ENCODE data around the gene HS6ST2.
"Not testable (repeated sequence)": the region's sequence is repeated elsewhere in the genome, so short reads cannot be mapped to it uniquely, and the experiment has no call there.

HS6ST2 gene

DNA sequence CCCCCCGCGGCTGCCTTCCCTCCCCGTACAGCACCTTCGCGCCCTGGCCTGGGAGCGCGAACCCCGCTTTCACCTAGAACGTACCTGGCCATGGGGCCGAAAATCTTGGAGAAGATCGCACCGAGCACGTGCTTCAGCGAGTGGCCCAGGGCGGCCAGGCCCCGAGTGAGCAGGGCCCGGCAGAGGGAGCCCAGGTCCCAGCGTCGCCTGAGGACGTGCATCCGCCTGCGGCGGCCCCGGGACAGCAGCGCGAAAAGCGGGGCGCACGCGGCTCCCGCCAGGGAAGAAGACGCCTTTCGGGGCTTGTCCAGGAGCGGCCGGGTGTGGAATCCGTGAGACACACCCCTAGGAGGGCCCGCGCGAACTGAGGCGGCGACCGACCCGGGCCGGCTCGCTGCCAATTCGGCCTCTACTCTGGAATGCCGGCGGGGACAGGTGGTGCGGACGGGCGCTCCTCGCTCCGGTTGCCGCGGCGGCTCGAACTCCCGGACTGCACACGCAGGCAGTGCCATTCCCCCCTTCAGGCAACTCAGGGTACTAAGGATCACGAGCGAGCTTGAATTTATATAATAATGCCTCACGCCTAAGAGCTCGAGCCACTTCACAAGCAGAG, at the start of gene HS6ST2:
TSS of gene HS6ST2 (minus strand) at position 539 of the 613 bp plus-strand sequence.
- no peak for DNase-seq

GRCh38 chrX:133007458-133007857, 49.0 kb upstream of the HS6ST2 start:
- DNase-seq = no peak

GRCh38 chrX:133005616-133006015, 47.2 kb upstream of the HS6ST2 start:
- no peak for DNase-seq

GRCh38 chrX:133005042-133005441, 46.6 kb upstream of the HS6ST2 start:
- DNase-seq = no peak

- DNase-seq = no peak
Measured at GRCh38 chrX:132999209-132999608, 40.8 kb upstream of the HS6ST2 start.

- no peak for DNase-seq
Measured at GRCh38 chrX:132990835-132991234, 32.4 kb upstream of the HS6ST2 start.

DNA sequence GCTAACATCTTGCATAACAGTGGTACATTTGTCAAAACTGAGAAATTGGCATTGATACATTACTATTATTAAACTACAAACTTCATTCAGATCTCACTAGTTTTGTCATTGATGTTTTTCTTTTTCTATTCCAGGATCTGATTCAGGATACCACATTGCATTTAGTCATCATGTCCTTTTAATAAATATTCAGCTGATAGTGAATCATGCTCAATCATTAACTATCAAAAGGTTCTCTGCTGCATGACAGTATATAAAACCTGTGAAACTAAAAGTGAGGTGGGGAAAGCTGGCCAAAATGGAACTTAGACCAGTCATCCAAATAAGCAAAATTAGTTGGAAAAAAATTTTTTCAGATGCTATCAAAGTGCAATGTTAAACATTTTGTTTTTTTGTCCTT, 28.1 kb upstream of the HS6ST2 start:
- no peak for DNase-seq

GRCh38 chrX:132984058-132984650, 25.7 kb upstream of the HS6ST2 start:
- no peak for DNase-seq

DNA sequence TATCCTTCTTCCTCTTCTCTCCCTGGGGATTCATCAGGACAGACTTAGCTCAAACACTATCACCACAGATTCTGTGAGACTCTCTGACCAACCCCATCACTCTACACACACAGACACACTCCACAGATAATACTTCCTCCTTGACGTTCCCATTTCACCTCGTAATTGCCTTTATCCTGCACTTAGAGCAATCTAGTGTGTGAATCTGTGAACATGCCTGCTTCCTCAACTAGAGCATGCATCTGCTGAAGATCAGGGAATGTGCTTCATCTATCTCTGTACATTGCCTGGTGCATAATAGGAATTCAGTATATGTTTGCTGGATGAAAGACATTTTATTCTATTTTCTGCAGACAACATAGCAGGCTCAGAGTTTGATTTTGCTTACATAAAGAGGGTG, 25.1 kb upstream of the HS6ST2 start:
- no peak for DNase-seq

DNA sequence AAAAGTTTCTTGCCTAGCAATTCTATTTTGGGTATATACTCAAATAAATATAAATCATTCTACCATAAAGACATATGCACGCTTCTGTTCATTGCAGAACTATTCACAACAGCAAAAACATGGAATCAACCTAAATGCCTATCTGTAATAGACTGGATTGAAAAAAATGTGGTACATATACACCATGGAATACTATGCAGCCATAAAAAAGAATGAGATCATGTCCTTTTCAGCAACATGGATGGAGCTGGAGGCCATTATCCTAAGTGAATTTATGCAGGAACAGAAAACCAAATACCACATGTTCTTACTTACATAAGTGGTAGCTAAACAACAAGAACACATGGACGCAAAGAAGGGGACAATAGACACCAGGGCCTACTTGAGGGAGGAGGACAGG, 21.6 kb upstream of the HS6ST2 start:
- DNase-seq = not testable (repeated sequence)

DNA sequence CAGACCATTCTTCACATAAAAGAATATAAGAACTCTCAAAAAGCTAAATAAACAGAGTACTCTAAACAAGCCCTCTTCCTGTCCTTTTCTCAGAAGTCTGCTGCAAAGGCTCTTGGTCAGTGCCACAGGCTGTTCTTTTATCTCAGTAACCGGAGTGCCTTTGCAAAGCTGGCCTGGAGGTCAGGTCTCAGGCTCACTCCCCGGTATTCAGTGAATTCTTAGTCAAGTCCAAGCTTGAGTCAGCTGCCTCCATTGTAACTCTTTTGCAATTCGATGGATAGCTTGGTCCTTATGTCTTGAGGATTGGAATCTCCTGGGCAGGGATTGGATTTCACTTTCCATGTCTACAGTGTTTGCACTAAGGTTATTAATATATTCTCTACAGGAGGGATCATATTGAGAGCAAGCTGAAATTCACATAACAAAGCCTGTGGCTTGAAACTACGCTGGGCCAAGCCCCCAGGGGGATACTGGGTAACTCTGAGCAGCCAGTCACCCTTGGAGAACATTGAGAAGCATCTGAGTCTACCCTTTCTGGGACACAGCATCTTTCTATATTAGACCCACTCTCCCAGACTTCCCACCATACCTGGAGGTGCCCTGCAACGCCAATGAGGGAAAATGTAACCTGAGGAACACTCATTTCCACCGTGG, 10.0 kb upstream of the HS6ST2 start:
- no peak for DNase-seq

GRCh38 chrX:132967049-132967448, 8.6 kb upstream of the HS6ST2 start:
- DNase-seq = no peak

- DNase-seq = no peak
Measured at GRCh38 chrX:132965461-132965860, 7.0 kb upstream of the HS6ST2 start.

- no peak for DNase-seq
Measured at GRCh38 chrX:132961511-132961910, 3.1 kb upstream of the HS6ST2 start.

DNA sequence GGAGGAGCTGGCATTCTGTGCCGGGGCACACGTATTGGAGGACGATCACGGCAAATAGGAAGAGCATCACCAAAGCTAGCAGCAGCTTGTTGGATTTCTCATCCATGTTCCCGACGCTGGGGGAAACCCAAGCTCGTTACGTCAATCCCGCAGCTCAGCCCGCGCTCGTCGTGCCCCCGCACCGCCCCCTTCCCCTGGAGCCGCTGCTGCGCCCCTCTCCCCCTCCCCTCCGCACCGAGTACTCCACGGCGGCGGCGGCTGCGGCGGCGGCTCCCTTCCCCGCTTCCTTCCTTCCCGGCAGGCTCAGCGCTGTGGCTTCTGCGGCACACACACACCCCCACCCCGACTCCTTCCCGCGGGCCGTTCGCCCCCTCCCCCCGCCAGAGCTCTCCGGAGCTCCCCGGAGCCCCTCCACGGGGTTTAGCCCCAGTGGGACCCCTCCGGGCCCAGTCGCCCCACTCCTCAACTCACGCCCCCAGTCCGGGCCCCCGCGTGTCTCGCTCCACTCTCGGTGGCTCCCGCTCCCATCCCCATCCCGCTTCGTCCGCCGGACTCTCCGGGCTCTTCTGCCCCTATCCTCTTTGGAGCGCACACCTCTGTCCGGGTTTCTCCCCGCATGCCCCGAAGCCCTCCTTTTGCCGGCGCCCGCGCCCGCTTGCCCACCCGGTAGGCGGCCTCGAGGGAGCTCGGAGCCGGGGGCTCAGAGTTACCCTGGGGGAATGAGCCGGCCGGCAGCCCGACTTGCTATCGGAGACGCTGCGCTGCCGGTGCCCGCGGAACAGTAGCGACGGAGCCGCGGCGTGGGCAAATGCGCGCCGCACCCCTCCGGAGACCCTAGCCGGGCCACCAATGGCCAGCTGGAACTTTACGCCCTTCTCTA, 978 bp downstream of the HS6ST2 start:
- no peak for DNase-seq

DNA sequence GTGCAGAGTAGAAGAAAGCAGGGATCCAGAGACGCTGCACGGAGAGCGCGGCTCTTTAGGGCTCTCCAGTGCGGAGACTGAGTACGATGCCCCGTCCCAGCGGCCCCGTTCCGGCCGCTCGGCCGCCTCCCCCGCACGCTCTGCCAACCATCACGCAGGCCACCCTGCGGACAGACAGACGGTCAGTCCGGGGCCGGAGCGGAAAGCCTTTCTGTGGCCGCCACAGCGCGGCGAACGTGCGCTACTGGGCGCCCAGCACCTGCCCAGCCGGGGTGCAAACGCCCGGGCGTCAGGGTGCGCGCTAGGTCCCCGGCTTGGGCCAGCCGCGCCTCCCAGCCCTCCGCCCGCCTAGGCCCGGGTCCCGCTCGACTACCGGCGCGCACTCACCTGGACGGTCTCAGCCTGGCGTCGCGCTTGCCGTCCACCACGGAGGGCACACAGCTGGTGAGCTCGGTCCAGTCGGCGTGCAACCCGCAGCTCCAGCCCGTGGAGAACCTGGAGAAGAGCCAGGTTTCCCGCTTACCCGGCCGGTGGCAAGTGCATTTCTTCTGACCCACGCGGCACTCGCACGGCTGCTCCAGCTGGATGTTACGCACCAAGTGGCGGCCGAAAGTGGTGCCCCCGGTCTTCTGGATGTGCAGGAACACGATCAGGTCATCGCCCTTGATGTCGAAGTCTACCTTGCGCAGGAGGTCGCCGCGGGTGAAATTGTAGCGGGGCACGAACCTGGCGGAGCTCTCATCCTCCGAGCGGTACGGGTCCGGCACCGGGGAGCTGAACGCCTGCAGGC, 1.8 kb downstream of the HS6ST2 start:
- no peak for DNase-seq

- no peak for DNase-seq
Measured at GRCh38 chrX:132955690-132956089, 2.7 kb downstream of the HS6ST2 start.

- DNase-seq = no peak
Measured at GRCh38 chrX:132954323-132954722, 4.1 kb downstream of the HS6ST2 start.

- no peak for DNase-seq
Measured at GRCh38 chrX:132953354-132953753, 5.1 kb downstream of the HS6ST2 start.

DNA sequence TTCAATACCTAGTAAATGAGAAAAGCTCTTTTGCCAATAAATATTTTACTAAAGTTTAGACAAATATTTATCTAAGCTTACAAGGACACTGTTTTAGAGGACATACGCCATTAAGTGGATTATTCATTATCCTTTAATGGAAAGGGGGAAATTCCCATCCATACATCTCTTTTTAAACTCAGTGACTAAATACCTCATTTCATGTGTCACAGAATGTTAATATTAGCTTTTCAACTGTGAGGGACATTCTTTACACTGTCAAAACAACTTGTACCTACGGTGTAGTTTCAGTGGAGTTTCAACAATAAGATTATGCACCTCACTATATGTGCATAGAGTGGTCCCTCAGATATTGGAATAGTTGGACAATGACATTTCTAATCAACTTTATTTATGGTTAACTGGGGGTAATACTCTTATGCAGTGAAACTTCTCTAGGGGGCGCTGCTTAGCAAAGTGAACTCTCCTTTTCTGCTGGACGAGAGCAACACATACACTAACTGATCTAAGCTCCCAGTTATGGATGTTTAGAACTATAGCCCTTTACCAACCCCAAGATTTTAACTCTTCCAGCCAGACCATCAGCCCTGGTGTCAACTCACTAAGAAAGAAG, 9.7 kb downstream of the HS6ST2 start:
- DNase-seq = no peak

DNA sequence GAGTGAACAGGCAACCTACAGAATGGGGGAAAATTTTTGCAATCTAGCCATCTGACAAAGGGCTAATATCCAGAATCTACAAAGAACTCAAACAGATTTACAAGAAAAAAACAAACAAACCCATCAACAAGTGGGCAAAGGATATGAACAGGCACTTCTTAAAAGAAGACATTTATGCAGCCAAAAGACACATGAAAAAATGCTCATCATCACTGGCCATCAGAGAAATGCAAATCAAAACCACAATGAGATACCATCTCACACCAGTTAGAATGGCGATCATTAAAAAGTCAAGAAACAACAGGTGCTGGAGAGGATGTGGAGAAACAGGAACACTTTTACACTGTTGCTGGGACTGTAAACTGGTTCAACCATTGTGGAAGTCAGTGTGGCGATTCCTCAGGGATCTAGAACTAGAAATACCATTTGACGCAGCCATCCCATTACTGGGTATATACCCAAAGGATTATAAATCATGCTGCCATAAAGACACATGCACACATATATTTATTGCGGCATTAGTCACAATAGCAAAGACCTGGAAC, 13.3 kb downstream of the HS6ST2 start:
- DNase-seq = not testable (repeated sequence)
